CD4-positive, alpha-beta T cell (primary cell): ENCODE results near the gene FGF4. TPM values are rescaled to one million over a fixed set of nuclear protein-coding genes. Genes with fewer than 3 reads are reported as not detected.
A peak's percentile ranks its signal among the peaks of the same experiment; 100 is the strongest.

Experiments
- ATAC-seq: fragments of 200-7000 bp; cut with Tn5 transposase; one replicate; pipeline ENCODE4 v1.10.0; 2022; ENCODE audit warnings: mild to moderate bottlenecking; ENCODE audit not compliant: poor library complexity
- CTCF ChIA-PET: fragments of 350-600 bp; sonication (Branson Sonifier 250); formaldehyde crosslinking; loops from one replicate; lab custom pipeline; 2021; ENCODE audit warnings: antibody characterized with exemption, inconsistent platforms; lab: Charles Lee
- POLR2A ChIA-PET: fragments of 350-600 bp; sonication (Branson Sonifier 250); formaldehyde crosslinking; loops from one replicate; lab custom pipeline; 2021; ENCODE audit warnings: antibody characterized with exemption, inconsistent platforms; lab: Charles Lee
- DNase-seq, 14 experiments: peaks; one replicate each; pipeline ENCODE4 v3.0.0-alpha.2; 2013 to 2020; ENCODE audit warnings: mixed read lengths in 2 of 14
- H3K27ac ChIP-seq, 2 donors: one replicate each; pipeline versions ENCODE4 v1.5.1 to v1.7.0; 2013; ENCODE audit warnings: low read length in 2 of 2, low read depth in 1 of 2, mild to moderate bottlenecking in 1 of 2
- H3K27me3 ChIP-seq, 2 experiments: 1 replicate in 1 of 2; 2 replicates in 1 of 2; pipeline versions ENCODE4 v1.6.1 to v1.7.0; 2013; ENCODE audit warnings: low read length in 2 of 2, control low read depth in 1 of 2, mild to moderate bottlenecking in 1 of 2, moderate library complexity in 1 of 2; ENCODE audit not compliant: insufficient read depth in 2 of 2, control insufficient read depth in 1 of 2
- H3K36me3 ChIP-seq: one replicate; pipeline ENCODE4 v1.6.1; 2013; ENCODE audit warnings: low read length, control low read depth; ENCODE audit not compliant: insufficient read depth
- H3K4me1 ChIP-seq: one replicate; pipeline ENCODE4 v1.6.1; 2013; ENCODE audit warnings: low read length, control low read depth; ENCODE audit not compliant: insufficient read depth
- H3K4me3 ChIP-seq: one replicate; pipeline ENCODE4 v1.5.1; 2013; ENCODE audit warnings: mild to moderate bottlenecking, low read length, moderate library complexity
- H3K9me3 ChIP-seq, 2 experiments: 1 replicate in 1 of 2; 2 replicates in 1 of 2; pipeline versions ENCODE4 v1.6.1 to v1.7.0; 2013; ENCODE audit warnings: low read length in 2 of 2, mild to moderate bottlenecking in 2 of 2, control low read depth in 1 of 2, moderate library complexity in 1 of 2; ENCODE audit not compliant: control insufficient read depth in 1 of 2, insufficient read depth in 1 of 2
- H3K27ac Mint-ChIP-seq: one replicate; pipeline ENCODE4 v1.8.0; 2020; ENCODE audit warnings: mixed read lengths
- H3K27me3 Mint-ChIP-seq: one replicate; pipeline ENCODE4 v1.8.0; 2021; ENCODE audit warnings: mixed read lengths
- H3K36me3 Mint-ChIP-seq: one replicate; pipeline ENCODE4 v1.8.0; 2021; ENCODE audit warnings: low read depth, mixed read lengths
- H3K4me1 Mint-ChIP-seq: one replicate; pipeline ENCODE4 v1.8.0; 2021; ENCODE audit warnings: low read depth, mixed read lengths
- H3K4me3 Mint-ChIP-seq: one replicate; pipeline ENCODE4 v1.8.0; 2020; ENCODE audit warnings: mild to moderate bottlenecking, mixed read lengths
- H3K9me3 Mint-ChIP-seq: one replicate; pipeline ENCODE4 v1.8.0; 2020; ENCODE audit warnings: mixed read lengths
- CTCF ChIP-seq: fragments of 200-600 bp; IDR thresholded peaks from one replicate; pipeline ENCODE4 v1.8.0; 2022; ENCODE audit warnings: antibody characterized with exemption, mild to moderate bottlenecking
- intact Hi-C, 2 experiments: fragments of 100-400 bp; cut with DNase I in 1 of 2; cut with micrococcal nuclease in 1 of 2; formaldehyde crosslinking; loops; one replicate each; pipeline versions ENCODE4 v1.15.1 to v1.9.0; 2023 to 2025; cut with DNase I, micrococcal nuclease
- total RNA-seq, 174 experiments: library from RNA in 2 of 174; stranded (reverse) in 2 of 174; gene quantifications; one replicate each; pipeline ENCODE4 v1.2.3 and lab custom pipeline; 2021 to 2026

Gene FGF4
- total RNA-seq, 2 experiments from 2014 or later: not detected

DNA sequence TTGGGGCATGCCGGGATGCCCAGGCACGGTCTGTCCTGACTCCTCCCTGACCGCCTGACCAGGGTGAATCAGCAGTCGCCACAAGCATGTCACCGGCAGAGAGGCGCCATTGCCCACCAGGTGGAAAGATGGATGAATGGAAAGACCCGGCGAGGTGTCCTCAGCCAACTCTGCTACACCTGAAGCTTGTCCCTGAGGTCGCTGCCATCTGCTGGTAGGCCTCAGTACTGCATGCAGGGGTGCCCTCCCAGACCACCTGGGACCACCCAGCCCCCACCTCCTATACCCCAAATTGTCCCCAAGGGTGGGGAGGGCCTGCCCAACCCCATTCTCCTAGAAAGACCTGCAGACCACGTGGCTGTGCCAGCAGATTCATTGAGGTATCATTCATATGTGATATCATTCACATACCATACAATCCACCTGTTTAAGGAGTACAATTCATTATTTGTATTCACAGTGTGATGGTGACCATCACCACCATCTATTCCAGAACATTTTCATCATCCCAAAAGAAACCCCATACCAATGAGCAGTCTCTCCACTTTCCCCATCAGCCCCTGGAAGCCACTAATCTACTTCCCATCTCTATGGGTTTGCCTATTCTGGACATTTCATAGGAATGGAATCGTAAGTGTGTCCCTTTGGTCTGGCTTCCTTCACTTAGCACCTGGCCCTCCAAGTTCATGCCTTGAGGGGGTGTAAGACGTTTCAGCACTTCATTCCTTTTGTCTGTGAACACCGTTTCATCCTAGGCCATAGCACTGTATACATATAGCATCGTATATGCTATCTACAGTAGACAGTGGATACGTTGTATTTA lies 26.6 kb upstream of the FGF4 start:
- TF ChIP-seq CTCF: peak; percentile 50
- intact Hi-C loops: loop anchor here in 1 of 2 experiments (1.0 kb wide), 1 partner anchor 115 kb away; no protein-coding TSS in a partner anchor
- Mint-ChIP-seq H3K4me3 (no peak overlapping the region), H3K27me3 (peaks cover 4% of the 10 kb centered on the region), H3K27ac (no peak overlapping the region), H3K36me3 (no peaks in the 10 kb centered on the region), H3K9me3 (no peaks in the 10 kb centered on the region), H3K4me1 (no peaks in the 10 kb centered on the region)
- ATAC-seq: no peak
- Histone ChIP-seq H3K36me3 (no peaks in the 10 kb centered on the region), H3K4me3 (no peak overlapping the region), H3K27me3 (peaks cover 0 to 4% of the 10 kb centered on the region in 2 experiments), H3K27ac (no peak overlapping the region), H3K9me3 (peaks cover 0 to 28% of the 10 kb centered on the region in 2 experiments), H3K4me1 (no peaks in the 10 kb centered on the region)
- CTCF ChIA-PET: no interaction called here
- POLR2A ChIA-PET: no interaction called here
- peak in 10 of 14 experiments; percentile 4 to 46 (median 19) for DNase-seq

GRCh38 chr11:69800278-69800677 lies 25.1 kb upstream of the FGF4 start:
- Mint-ChIP-seq H3K4me3 (no peak overlapping the region), H3K27ac (no peak overlapping the region), H3K9me3 (no peaks in the 10 kb centered on the region), H3K27me3 (no peaks in the 10 kb centered on the region), H3K36me3 (no peaks in the 10 kb centered on the region), H3K4me1 (no peaks in the 10 kb centered on the region)
- Histone ChIP-seq H3K27me3 (peaks cover 0 to 4% of the 10 kb centered on the region in 2 experiments), H3K36me3 (no peaks in the 10 kb centered on the region), H3K4me3 (no peak overlapping the region), H3K27ac (no peak overlapping the region), H3K9me3 (peaks cover 0 to 28% of the 10 kb centered on the region in 2 experiments), H3K4me1 (no peaks in the 10 kb centered on the region)
- intact Hi-C loops: no loop called here
- CTCF ChIA-PET: no interaction called here
- POLR2A ChIA-PET: no interaction called here
- TF ChIP-seq CTCF: no peak
- ATAC-seq: no peak
- no peak for DNase-seq

DNA sequence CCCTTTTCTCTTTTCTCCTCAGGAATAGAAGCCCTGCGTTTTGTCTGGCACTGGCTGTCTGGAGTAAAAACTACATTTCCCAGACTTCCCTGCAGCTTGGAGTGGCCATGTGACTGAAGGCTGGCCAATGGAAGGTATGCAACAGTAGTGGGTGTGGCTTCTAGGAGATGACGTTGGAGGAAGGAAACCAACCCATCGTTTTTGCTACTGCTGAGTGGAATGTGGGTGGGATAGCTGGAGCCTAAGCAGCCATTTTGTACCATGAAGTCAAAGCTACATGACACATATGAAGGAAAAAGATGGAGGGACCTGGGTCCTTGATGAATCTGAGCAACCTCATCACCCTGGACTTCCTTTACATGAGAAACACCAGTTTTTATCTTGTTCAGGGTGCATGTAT lies 24.4 kb upstream of the FGF4 start:
- Mint-ChIP-seq H3K27me3 (no peaks in the 10 kb centered on the region), H3K4me3 (no peak overlapping the region), H3K36me3 (no peaks in the 10 kb centered on the region), H3K9me3 (no peaks in the 10 kb centered on the region), H3K27ac (no peak overlapping the region), H3K4me1 (no peaks in the 10 kb centered on the region)
- no peak for TF ChIP-seq CTCF
- Histone ChIP-seq H3K27me3 (peaks cover 0 to 4% of the 10 kb centered on the region in 2 experiments), H3K36me3 (no peaks in the 10 kb centered on the region), H3K27ac (no peak overlapping the region), H3K9me3 (peaks cover 0 to 22% of the 10 kb centered on the region in 2 experiments), H3K4me3 (no peak overlapping the region), H3K4me1 (no peaks in the 10 kb centered on the region)
- ATAC-seq: no peak
- intact Hi-C loops: no loop called here
- DNase-seq: no peak
- ChIA-PET CTCF (no interaction called here), POLR2A (no interaction called here)
